ENCODE results near the gene MAGI1.

MAGI1 gene

GRCh38 chr3:65829228-65829627, 209.5 kb downstream of the MAGI1 start:
- H3K36me3 ChIP-seq (ENCODE audit: insufficient read depth, low read length), result no peaks in the 10 kb centered on the region
- H3K4me1 ChIP-seq (ENCODE audit: insufficient read depth, low read length), result peaks cover 21% of the 10 kb centered on the region
- H3K9me3 ChIP-seq (ENCODE audit: control insufficient read depth, insufficient read depth, low read length), result no peaks in the 10 kb centered on the region
- H3K9ac ChIP-seq (ENCODE audit: low read depth, low read length), result no peak overlapping the region

- peaks cover 21% of the 10 kb centered on the region for H3K4me1 ChIP-seq (ENCODE audit: insufficient read depth, low read length)
These were observed 210.0 kb downstream of the MAGI1 start for GRCh38 chr3:65828706-65829105.

GRCh38 chr3:65827076-65827475, 211.6 kb downstream of the MAGI1 start:
- Histone ChIP-seq H3K36me3 (ENCODE audit: insufficient read depth, low read length) (no peaks in the 10 kb centered on the region), H3K4me1 (ENCODE audit: insufficient read depth, low read length) (peaks cover 19% of the 10 kb centered on the region), H3K9me3 (ENCODE audit: control insufficient read depth, insufficient read depth, low read length) (peaks cover 2% of the 10 kb centered on the region; the same call in 1 of the 2 replicates), H3K9ac (ENCODE audit: low read depth, low read length) (no peak overlapping the region)

More at GRCh38 chr3:65828706-65829105, 210.0 kb downstream of the MAGI1 start:
- Histone ChIP-seq H3K36me3 (ENCODE audit: insufficient read depth, low read length) (no peaks in the 10 kb centered on the region), H3K9me3 (ENCODE audit: control insufficient read depth, insufficient read depth, low read length) (no peaks in the 10 kb centered on the region), H3K9ac (ENCODE audit: low read depth, low read length) (no peak overlapping the region)

GRCh38 chr3:65824166-65824565, 214.6 kb downstream of the MAGI1 start:
- H3K36me3 ChIP-seq (ENCODE audit: insufficient read depth, low read length), result no peaks in the 10 kb centered on the region
- peaks cover 2% of the 10 kb centered on the region; the same call in 1 of the 2 replicates for H3K9me3 ChIP-seq (ENCODE audit: control insufficient read depth, insufficient read depth, low read length)
- no peak overlapping the region for H3K9ac ChIP-seq (ENCODE audit: low read depth, low read length)
- peaks cover 4% of the 10 kb centered on the region; the same call in 1 of the 2 replicates for H3K4me1 ChIP-seq (ENCODE audit: insufficient read depth, low read length)

- Histone ChIP-seq H3K9ac (ENCODE audit: low read depth, low read length) (no peak overlapping the region), H3K36me3 (ENCODE audit: insufficient read depth, low read length) (no peaks in the 10 kb centered on the region), H3K9me3 (ENCODE audit: control insufficient read depth, insufficient read depth, low read length) (peaks cover 2% of the 10 kb centered on the region; the same call in 1 of the 2 replicates), H3K4me1 (ENCODE audit: insufficient read depth, low read length) (peaks cover 6% of the 10 kb centered on the region; the same call in 1 of the 2 replicates)
These were observed 218.1 kb downstream of the MAGI1 start for GRCh38 chr3:65820600-65820999.

GRCh38 chr3:65819896-65820295, 218.8 kb downstream of the MAGI1 start:
- Histone ChIP-seq H3K4me1 (ENCODE audit: insufficient read depth, low read length) (peaks cover 10% of the 10 kb centered on the region), H3K36me3 (ENCODE audit: insufficient read depth, low read length) (no peaks in the 10 kb centered on the region), H3K9me3 (ENCODE audit: control insufficient read depth, insufficient read depth, low read length) (peaks cover 2% of the 10 kb centered on the region; the same call in 1 of the 2 replicates), H3K9ac (ENCODE audit: low read depth, low read length) (no peak overlapping the region)

GRCh38 chr3:65817553-65818126, 221.1 kb downstream of the MAGI1 start:
- Histone ChIP-seq H3K9me3 (ENCODE audit: control insufficient read depth, insufficient read depth, low read length) (peaks cover 2% of the 10 kb centered on the region; the same call in 1 of the 2 replicates), H3K9ac (ENCODE audit: low read depth, low read length) (no peak overlapping the region), H3K36me3 (ENCODE audit: insufficient read depth, low read length) (no peaks in the 10 kb centered on the region), H3K4me1 (ENCODE audit: insufficient read depth, low read length) (peaks cover 14% of the 10 kb centered on the region)

- H3K9me3 ChIP-seq (ENCODE audit: control insufficient read depth, insufficient read depth, low read length), result no peaks in the 10 kb centered on the region
- H3K4me1 ChIP-seq (ENCODE audit: insufficient read depth, low read length), result peaks cover 14% of the 10 kb centered on the region
- H3K36me3 ChIP-seq (ENCODE audit: insufficient read depth, low read length), result no peaks in the 10 kb centered on the region
- no peak overlapping the region for H3K9ac ChIP-seq (ENCODE audit: low read depth, low read length)
These were observed 222.5 kb downstream of the MAGI1 start for GRCh38 chr3:65816208-65816607.

GRCh38 chr3:65814845-65815578, 223.7 kb downstream of the MAGI1 start:
- Histone ChIP-seq H3K36me3 (ENCODE audit: insufficient read depth, low read length) (no peaks in the 10 kb centered on the region), H3K9ac (ENCODE audit: low read depth, low read length) (no peak overlapping the region), H3K4me1 (ENCODE audit: insufficient read depth, low read length) (peaks cover 14% of the 10 kb centered on the region), H3K9me3 (ENCODE audit: control insufficient read depth, insufficient read depth, low read length) (no peaks in the 10 kb centered on the region)

GRCh38 chr3:65811892-65812291, 226.8 kb downstream of the MAGI1 start:
- Histone ChIP-seq H3K4me1 (ENCODE audit: insufficient read depth, low read length) (peaks cover 14% of the 10 kb centered on the region), H3K36me3 (ENCODE audit: insufficient read depth, low read length) (no peaks in the 10 kb centered on the region), H3K9ac (ENCODE audit: low read depth, low read length) (no peak overlapping the region), H3K9me3 (ENCODE audit: control insufficient read depth, insufficient read depth, low read length) (no peaks in the 10 kb centered on the region)

GRCh38 chr3:65811086-65811761, 227.5 kb downstream of the MAGI1 start:
- Histone ChIP-seq H3K36me3 (ENCODE audit: insufficient read depth, low read length) (no peaks in the 10 kb centered on the region), H3K9ac (ENCODE audit: low read depth, low read length) (no peak overlapping the region), H3K4me1 (ENCODE audit: insufficient read depth, low read length) (peaks cover 14% of the 10 kb centered on the region), H3K9me3 (ENCODE audit: control insufficient read depth, insufficient read depth, low read length) (peaks cover 4% of the 10 kb centered on the region; the same call in 1 of the 2 replicates)

- Histone ChIP-seq H3K9me3 (ENCODE audit: control insufficient read depth, insufficient read depth, low read length) (peaks cover 4% of the 10 kb centered on the region; the same call in 1 of the 2 replicates), H3K36me3 (ENCODE audit: insufficient read depth, low read length) (no peaks in the 10 kb centered on the region), H3K9ac (ENCODE audit: low read depth, low read length) (no peak overlapping the region), H3K4me1 (ENCODE audit: insufficient read depth, low read length) (peaks cover 7% of the 10 kb centered on the region)
These were observed 228.4 kb downstream of the MAGI1 start for GRCh38 chr3:65810302-65810701.

GRCh38 chr3:65809641-65810150, 229.0 kb downstream of the MAGI1 start:
- H3K9me3 ChIP-seq (ENCODE audit: control insufficient read depth, insufficient read depth, low read length), result peaks cover 4% of the 10 kb centered on the region; the same call in 1 of the 2 replicates
- H3K4me1 ChIP-seq (ENCODE audit: insufficient read depth, low read length), result 0 out of 2 replicates have a peak, but pooled peaks cover 4% of the 10 kb centered on the region
- no peak overlapping the region for H3K9ac ChIP-seq (ENCODE audit: low read depth, low read length)
- H3K36me3 ChIP-seq (ENCODE audit: insufficient read depth, low read length), result no peaks in the 10 kb centered on the region

GRCh38 chr3:65808824-65809223, 229.9 kb downstream of the MAGI1 start:
- H3K9me3 ChIP-seq (ENCODE audit: control insufficient read depth, insufficient read depth, low read length), result peaks cover 4% of the 10 kb centered on the region; the same call in 1 of the 2 replicates
- no peaks in the 10 kb centered on the region for H3K36me3 ChIP-seq (ENCODE audit: insufficient read depth, low read length)
- H3K9ac ChIP-seq (ENCODE audit: low read depth, low read length), result no peak overlapping the region
- 0 out of 2 replicates have a peak, but pooled peaks cover 4% of the 10 kb centered on the region for H3K4me1 ChIP-seq (ENCODE audit: insufficient read depth, low read length)
